Small intestine (tissue), 7 donors: ENCODE measurements around the gene LHFPL2. TPM values are rescaled to one million over a fixed set of nuclear protein-coding genes. Genes with fewer than 3 reads are reported as not detected.

ENCODE experiments used
- DNase-seq, 2 donors: peaks; one replicate each; pipeline versions ENCODE4 v3.0.0 to v3.0.0-alpha.2; 2013
- FAIRE-seq: peaks from 2 replicates; lab custom pipeline; 2012; peaks lifted over from hg19 to GRCh38; lab: Jason Lieb, UNC
- H3K27ac ChIP-seq, 3 donors: one replicate each; pipeline ENCODE4 v1.5.1; 2013; ENCODE audit warnings: low read length in 2 of 3, mild to moderate bottlenecking in 2 of 3, control low read depth in 1 of 3, inconsistent platforms in 1 of 3, low read depth in 1 of 3, moderate library complexity in 1 of 3
- H3K27me3 ChIP-seq, 3 donors: one replicate each; pipeline ENCODE4 v1.6.1; 2013; ENCODE audit warnings: low read length in 3 of 3, inconsistent platforms in 1 of 3; ENCODE audit not compliant: control insufficient read depth in 3 of 3, insufficient read depth in 3 of 3
- H3K36me3 ChIP-seq, 3 donors: one replicate each; pipeline ENCODE4 v1.6.1; 2013; ENCODE audit warnings: low read length in 3 of 3, inconsistent platforms in 1 of 3, low read depth in 1 of 3, mild to moderate bottlenecking in 1 of 3, moderate library complexity in 1 of 3; ENCODE audit not compliant: control insufficient read depth in 3 of 3, insufficient read depth in 2 of 3
- H3K4me1 ChIP-seq, 3 donors: one replicate each; pipeline ENCODE4 v1.6.1; 2013; ENCODE audit warnings: low read length in 2 of 3, inconsistent platforms in 1 of 3, low read depth in 1 of 3, mild to moderate bottlenecking in 1 of 3, moderate library complexity in 1 of 3; ENCODE audit not compliant: control insufficient read depth in 3 of 3, insufficient read depth in 2 of 3
- H3K4me3 ChIP-seq, 3 donors: one replicate each; pipeline ENCODE4 v1.5.1; 2013; ENCODE audit warnings: low read length in 3 of 3, control low read depth in 1 of 3, inconsistent platforms in 1 of 3, low read depth in 1 of 3, mild to moderate bottlenecking in 1 of 3, moderate library complexity in 1 of 3
- H3K9me3 ChIP-seq, 2 donors: one replicate each; pipeline ENCODE4 v1.6.1; 2013; ENCODE audit warnings: low read depth in 1 of 2, low read length in 1 of 2; ENCODE audit not compliant: control insufficient read depth in 2 of 2, insufficient read depth in 1 of 2
- WGBS, 3 donors: extraction: QIAGEN DNeasy Blood & Tissue Kit; methylation state at CpG; one replicate each; pipeline ENCODE4 v1.1.7; 2013; 5-methylcytosine and 5-hydroxymethylcytosine counted together
- polyA plus RNA-seq, 4 donors: library from polyadenylated mRNA; stranded (reverse) in 3 of 4; unstranded in 1 of 4; fragments of 200-250 nt in 3 of 4; fragments of 120-200 nt in 1 of 4; gene quantifications; one replicate each; pipeline versions ENCODE4 v1.2.1 to v1.2.3, GENCODE V29; 2013
- donor health status: healthy with polysubstance abuse.
- donor health status: control.
- donor health status: control.
- donor health status: Bipolar disorder and iron deficiency.
- donor health status: healthy.

The LHFPL2 gene
- polyA plus RNA-seq, 4 donors: 8.9 to 38.3 (median 13.0) TPM

- Histone ChIP-seq H3K27ac (peak overlapping the region in 1 of 3 donors; percentile 64), H3K36me3 (peaks cover 0 to 24% (median 0%) of the 10 kb centered on the region in 3 donors), H3K4me3 (no peak overlapping the region), H3K27me3 (no peaks in the 10 kb centered on the region), H3K9me3 (no peaks in the 10 kb centered on the region), H3K4me1 (peaks cover 5 to 35% (median 6%) of the 10 kb centered on the region in 3 donors)
- FAIRE-seq: no peak
- 75 to 97% (median 88%) methylated on average over 2 of the region's 2 CpGs for WGBS, 3 donors
- no peak for DNase-seq
Observed at GRCh38 chr5:78506261-78507024, 142.1 kb downstream of the LHFPL2 start.

GRCh38 chr5:78505860-78506259 lies 142.7 kb downstream of the LHFPL2 start:
- no peak for DNase-seq
- peak overlapping the region in 2 of 3 donors; percentile 55 to 64 for H3K27ac ChIP-seq
- H3K36me3 ChIP-seq: peaks cover 0 to 27% (median 0%) of the 10 kb centered on the region in 3 donors
- no peak for FAIRE-seq
- WGBS, 3 donors: 82 to 95% (median 88%) methylated on average over 2 of the region's 2 CpGs
- H3K4me1 ChIP-seq: peaks cover 5 to 35% (median 6%) of the 10 kb centered on the region in 3 donors
- H3K27me3 ChIP-seq: no peaks in the 10 kb centered on the region
- H3K4me3 ChIP-seq: no peak overlapping the region
- H3K9me3 ChIP-seq: no peaks in the 10 kb centered on the region

DNA sequence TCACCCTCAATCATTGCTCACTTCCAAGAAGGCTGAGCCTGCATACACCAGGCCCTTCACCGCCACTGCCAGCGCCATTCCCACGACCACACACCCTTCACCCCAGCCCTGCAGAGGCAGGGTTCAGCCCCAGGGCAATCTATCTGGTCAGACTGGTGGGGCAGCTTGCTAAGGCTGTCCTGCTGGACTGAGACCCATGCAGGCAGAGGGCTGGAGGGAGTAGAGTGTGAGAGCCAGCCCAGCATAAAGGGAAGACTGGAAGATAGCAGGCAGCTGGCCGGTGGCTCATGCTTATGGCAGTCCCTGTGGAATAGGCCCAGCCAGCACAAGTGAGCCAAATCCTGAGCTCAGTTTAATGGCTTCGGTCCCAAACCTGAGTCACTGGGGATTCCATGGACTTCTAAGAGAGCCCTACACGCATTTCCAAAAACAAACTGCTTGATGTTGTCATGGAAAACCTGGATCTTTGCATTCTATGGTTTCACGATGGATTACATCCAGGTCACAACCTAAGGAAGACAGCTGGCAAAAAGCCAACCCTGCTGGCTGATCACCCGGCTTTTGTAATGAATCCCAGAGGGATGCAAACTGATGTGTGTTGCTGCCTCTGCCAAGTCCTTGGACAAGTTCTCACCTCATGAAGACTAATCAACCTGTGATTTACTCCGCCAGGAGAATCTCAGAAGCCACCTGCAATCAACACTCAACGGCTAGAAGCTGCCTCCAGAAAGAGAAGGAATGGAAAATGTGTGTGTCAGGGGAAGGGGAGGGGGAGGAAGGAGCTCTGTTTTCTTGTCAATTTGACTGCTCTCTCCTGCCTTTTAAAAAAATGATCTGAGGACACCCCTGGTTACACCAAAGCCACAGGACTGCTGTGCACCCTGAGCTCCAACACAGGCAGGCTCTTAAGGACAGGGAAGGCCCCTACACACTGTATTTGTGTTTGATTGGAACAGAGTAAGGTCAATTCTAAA lies 143.6 kb downstream of the LHFPL2 start:
- Histone ChIP-seq H3K4me1 (peaks cover 5 to 34% (median 6%) of the 10 kb centered on the region in 3 donors), H3K4me3 (no peak overlapping the region), H3K27ac (peak overlapping the region in 2 of 3 donors; percentile 55 to 64), H3K9me3 (no peaks in the 10 kb centered on the region), H3K36me3 (peaks cover 0 to 27% (median 0%) of the 10 kb centered on the region in 3 donors), H3K27me3 (no peaks in the 10 kb centered on the region)
- WGBS, 3 donors: 45 to 55% (median 46%) methylated on average over 10 of the region's 10 CpGs
- FAIRE-seq (no peak), DNase-seq (peak in 1 of 2 donors; percentile 61)

DNA sequence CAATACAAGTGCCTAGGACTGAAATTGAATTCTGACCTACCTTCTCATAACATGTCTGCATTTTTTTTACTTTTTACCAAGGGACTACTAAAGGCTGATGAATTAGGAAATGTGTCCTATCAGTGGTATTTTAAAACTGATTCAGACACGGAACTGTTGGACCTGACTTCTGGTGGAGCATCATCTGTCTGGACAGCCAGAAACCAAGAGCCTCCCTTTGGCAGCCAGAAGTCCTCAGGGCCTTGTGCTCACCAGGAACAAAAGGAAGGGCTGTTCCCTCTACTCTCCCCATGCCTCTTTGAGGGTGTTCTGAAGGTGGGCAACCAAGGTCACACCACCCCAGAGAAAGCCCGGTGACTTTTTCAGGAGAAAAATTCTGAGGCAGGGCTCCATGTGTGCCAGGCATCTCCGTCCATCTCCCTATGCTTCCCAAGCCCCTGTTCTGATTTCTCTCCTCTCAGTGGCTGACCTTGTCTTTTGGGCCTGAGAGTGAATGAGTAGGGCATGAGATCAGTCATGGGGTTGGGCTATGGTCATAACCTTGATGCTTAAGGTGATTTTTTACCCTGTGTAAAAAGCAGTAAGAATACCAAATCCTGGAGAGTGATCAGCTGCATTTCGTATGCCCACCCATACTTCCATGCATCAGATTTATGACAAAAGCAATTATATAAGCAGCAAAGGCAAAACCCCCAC lies 144.5 kb downstream of the LHFPL2 start:
- WGBS, 3 donors: 79 to 92% (median 85%) methylated on average over 4 of the region's 4 CpGs
- peaks cover 0 to 32% (median 6%) of the 10 kb centered on the region in 3 donors for H3K4me1 ChIP-seq
- peaks cover 0 to 20% (median 0%) of the 10 kb centered on the region in 3 donors for H3K36me3 ChIP-seq
- H3K27ac ChIP-seq: peak overlapping the region in 2 of 3 donors; percentile 39 to 64
- H3K9me3 ChIP-seq: no peaks in the 10 kb centered on the region
- no peak overlapping the region for H3K4me3 ChIP-seq
- DNase-seq: no peak
- no peak for FAIRE-seq
- no peaks in the 10 kb centered on the region for H3K27me3 ChIP-seq

- 60 to 87% (median 82%) methylated on average over 9 of the region's 9 CpGs for WGBS, 3 donors
- Histone ChIP-seq H3K27ac (no peak overlapping the region), H3K4me3 (no peak overlapping the region), H3K9me3 (no peaks in the 10 kb centered on the region), H3K36me3 (peaks cover 0 to 22% (median 0%) of the 10 kb centered on the region in 3 donors), H3K27me3 (no peaks in the 10 kb centered on the region), H3K4me1 (peaks cover 4 to 20% (median 12%) of the 10 kb centered on the region in 3 donors)
- no peak for DNase-seq
- no peak for FAIRE-seq
Observed at GRCh38 chr5:78501411-78502352, 146.9 kb downstream of the LHFPL2 start.

DNA sequence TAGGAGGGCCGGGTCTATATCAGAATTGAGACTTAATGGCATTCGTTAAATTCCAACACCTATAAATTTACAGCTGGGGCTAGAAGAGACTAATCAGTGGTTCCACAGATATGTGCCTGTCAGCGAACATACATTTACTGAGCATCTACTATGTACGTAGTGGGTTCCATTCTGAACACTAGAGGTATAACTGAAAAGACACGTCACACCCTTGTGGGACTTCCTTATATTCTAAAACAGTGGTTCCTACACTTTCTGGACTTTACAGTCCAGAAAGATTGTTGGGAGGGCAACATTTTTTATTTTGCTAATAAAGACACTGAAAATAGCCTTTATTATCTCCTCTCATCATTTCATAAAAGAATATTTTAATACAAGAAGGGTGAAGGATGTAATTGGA lies 147.7 kb downstream of the LHFPL2 start:
- H3K36me3 ChIP-seq: peaks cover 0 to 19% (median 0%) of the 10 kb centered on the region in 3 donors
- no peak overlapping the region for H3K27ac ChIP-seq
- H3K9me3 ChIP-seq: no peaks in the 10 kb centered on the region
- H3K27me3 ChIP-seq: no peaks in the 10 kb centered on the region
- H3K4me3 ChIP-seq: no peak overlapping the region
- WGBS, 3 donors: 92 to 94% (median 93%) methylated on average over 5 of the region's 5 CpGs
- FAIRE-seq (no peak), DNase-seq (no peak)
- H3K4me1 ChIP-seq: peaks cover 7 to 20% (median 15%) of the 10 kb centered on the region in 3 donors

GRCh38 chr5:78500028-78500427 lies 148.5 kb downstream of the LHFPL2 start:
- FAIRE-seq: no peak

More at GRCh38 chr5:78500028-78500427, 148.5 kb downstream of the LHFPL2 start:
- Histone ChIP-seq H3K36me3 (peaks cover 0 to 19% (median 0%) of the 10 kb centered on the region in 3 donors), H3K27ac (no peak overlapping the region), H3K27me3 (no peaks in the 10 kb centered on the region), H3K9me3 (no peaks in the 10 kb centered on the region), H3K4me1 (peaks cover 9 to 21% (median 12%) of the 10 kb centered on the region in 3 donors), H3K4me3 (no peak overlapping the region)
- WGBS, 3 donors: 61 to 76% (median 75%) methylated on average over 2 of the region's 2 CpGs
- DNase-seq: no peak
